AG10803 (cell line): Measurements from ENCODE around the gene THBD.

Experiments
- DNase-seq: peaks from one replicate; pipeline ENCODE4 v3.0.0; 2010; ENCODE audit warnings: low read depth
- H3K4me3 ChIP-seq: 2 replicates; pipeline ENCODE4 v1.5.1; 2011; ENCODE audit warnings: mild to moderate bottlenecking, low read length, control low read depth
- CTCF ChIP-seq: conservative IDR thresholded peaks from 2 replicates; pipeline ENCODE4 v1.5.1; 2011; ENCODE audit warnings: mild to moderate bottlenecking, low read length, control low read depth, inconsistent platforms

Gene THBD

GRCh38 chr20:23094213-23094896 lies 44.9 kb upstream of the THBD start:
- no peak overlapping the region for H3K4me3 ChIP-seq
- TF ChIP-seq CTCF, result no peak
- no peak for DNase-seq

- no peak for TF ChIP-seq CTCF
- H3K4me3 ChIP-seq, result no peak overlapping the region
- no peak for DNase-seq
These were observed 44.1 kb upstream of the THBD start for GRCh38 chr20:23093613-23094012.

GRCh38 chr20:23092861-23093495 lies 43.5 kb upstream of the THBD start:
- DNase-seq, result no peak
- no peak overlapping the region for H3K4me3 ChIP-seq
- no peak for TF ChIP-seq CTCF

GRCh38 chr20:23092384-23092756 lies 42.9 kb upstream of the THBD start:
- no peak for TF ChIP-seq CTCF
- no peak for DNase-seq
- H3K4me3 ChIP-seq, result no peak overlapping the region

- TF ChIP-seq CTCF, result no peak
- H3K4me3 ChIP-seq, result no peak overlapping the region
- no peak for DNase-seq
These were observed 42.4 kb upstream of the THBD start for GRCh38 chr20:23091721-23092383.

- TF ChIP-seq CTCF, result no peak
- no peak for DNase-seq
- H3K4me3 ChIP-seq, result no peak overlapping the region
These were observed 41.4 kb upstream of the THBD start for GRCh38 chr20:23090878-23091277.

- no peak overlapping the region for H3K4me3 ChIP-seq
- no peak for TF ChIP-seq CTCF
- no peak for DNase-seq
These were observed 40.7 kb upstream of the THBD start for GRCh38 chr20:23090147-23090546.
